GM18502 (cell line): ENCODE results near the gene SUSD4.
"Not testable (repeated sequence)": the region's sequence is repeated elsewhere in the genome, so short reads cannot be mapped to it uniquely, and the experiment has no call there.

Experiments used
- ATAC-seq: cut with Tn5 transposase; IDR thresholded peaks from one replicate; pipeline ENCODE4 v1.9.1; 2021; ENCODE audit warnings: mild to moderate bottlenecking; ENCODE audit not compliant: unreplicated experiment, poor library complexity

Gene SUSD4

GRCh38 chr1:223301371-223301770 lies 62.6 kb downstream of the SUSD4 start:
- no peak for ATAC-seq

- ATAC-seq: no peak
These were observed 64.4 kb downstream of the SUSD4 start for GRCh38 chr1:223299553-223299952.

- ATAC-seq: no peak
These were observed 65.3 kb downstream of the SUSD4 start for GRCh38 chr1:223298701-223299100.

- ATAC-seq: no peak
These were observed 66.2 kb downstream of the SUSD4 start for GRCh38 chr1:223297800-223298199.

GRCh38 chr1:223291796-223292195 lies 72.2 kb downstream of the SUSD4 start:
- no peak for ATAC-seq

- ATAC-seq: no peak
These were observed 73.6 kb downstream of the SUSD4 start for GRCh38 chr1:223290397-223290796.

- ATAC-seq: no peak
These were observed 74.4 kb downstream of the SUSD4 start for GRCh38 chr1:223289621-223290020.

- no peak for ATAC-seq
These were observed 75.2 kb downstream of the SUSD4 start for GRCh38 chr1:223288826-223289225.

GRCh38 chr1:223285452-223285851 lies 78.5 kb downstream of the SUSD4 start:
- ATAC-seq: no peak

GRCh38 chr1:223283697-223284096 lies 80.3 kb downstream of the SUSD4 start:
- ATAC-seq: not testable (repeated sequence)

GRCh38 chr1:223278311-223278710 lies 85.7 kb downstream of the SUSD4 start:
- ATAC-seq: not testable (repeated sequence)

GRCh38 chr1:223276029-223276428 lies 87.9 kb downstream of the SUSD4 start:
- no peak for ATAC-seq

GRCh38 chr1:223273511-223273910 lies 90.5 kb downstream of the SUSD4 start:
- ATAC-seq: no peak

GRCh38 chr1:223271085-223271781 lies 92.7 kb downstream of the SUSD4 start:
- no peak for ATAC-seq

GRCh38 chr1:223270155-223270554 lies 93.8 kb downstream of the SUSD4 start:
- no peak for ATAC-seq

- no peak for ATAC-seq
These were observed 95.0 kb downstream of the SUSD4 start for GRCh38 chr1:223269006-223269405.

GRCh38 chr1:223266632-223267172 lies 97.3 kb downstream of the SUSD4 start:
- ATAC-seq: no peak

GRCh38 chr1:223264983-223265908 lies 98.7 kb downstream of the SUSD4 start:
- no peak for ATAC-seq

- ATAC-seq: no peak
These were observed 99.4 kb downstream of the SUSD4 start for GRCh38 chr1:223264529-223264928.

- ATAC-seq: no peak
These were observed 102.1 kb downstream of the SUSD4 start for GRCh38 chr1:223261914-223262313.

- ATAC-seq: no peak
These were observed 103.3 kb downstream of the SUSD4 start for GRCh38 chr1:223260712-223261111.
